ENCODE results near the gene PHACTR1.
A peak's percentile ranks its signal among the peaks of the same experiment; 100 is the strongest.

The PHACTR1 gene

GRCh38 chr6:13038741-13039190 lies 322.2 kb downstream of the PHACTR1 start:
- no peak for TF ChIP-seq TEAD4 (IDR thresholded peaks at IDR 0.05)

- TF ChIP-seq TCF12 (IDR thresholded peaks at IDR 0.05; ENCODE audit: low read depth) (no peak), CREB1 (IDR thresholded peaks at IDR 0.05; ENCODE audit: low read depth) (no peak), MAX (IDR thresholded peaks at IDR 0.05) (peak; percentile 49; the same call in 1 of the 2 replicates), USF1 (IDR thresholded peaks at IDR 0.05) (peak; percentile 89), ZBTB7A (IDR thresholded peaks at IDR 0.05; ENCODE audit: low read depth) (no peak), NFIC (IDR thresholded peaks at IDR 0.05) (no peak), FOXM1 (IDR thresholded peaks at IDR 0.05; ENCODE audit: borderline replicate concordance, low read depth) (no peak), EP300 (IDR thresholded peaks at IDR 0.05; ENCODE audit: borderline replicate concordance) (no peak)
Observed at GRCh38 chr6:13044390-13044789, 327.8 kb downstream of the PHACTR1 start.

- TF ChIP-seq CEBPB (IDR thresholded peaks at IDR 0.05) (no peak), NFIC (IDR thresholded peaks at IDR 0.05) (no peak), ZBTB7A (IDR thresholded peaks at IDR 0.05; ENCODE audit: low read depth) (no peak), TEAD4 (IDR thresholded peaks at IDR 0.05) (no peak), TAF1 (IDR thresholded peaks at IDR 0.05; ENCODE audit: low read depth) (no peak), MAX (IDR thresholded peaks at IDR 0.05) (no peak), YY1 (IDR thresholded peaks at IDR 0.05; ENCODE audit: low read depth) (no peak), EGR1 (IDR thresholded peaks at IDR 0.05) (no peak), RAD21 (IDR thresholded peaks at IDR 0.05; ENCODE audit: low read depth) (no peak), CREB1 (IDR thresholded peaks at IDR 0.05; ENCODE audit: low read depth) (no peak), EP300 (IDR thresholded peaks at IDR 0.05; ENCODE audit: borderline replicate concordance) (no peak), REST (IDR thresholded peaks at IDR 0.05; ENCODE audit: low read depth) (no peak), FOXM1 (IDR thresholded peaks at IDR 0.05; ENCODE audit: borderline replicate concordance, low read depth) (no peak), USF1 (IDR thresholded peaks at IDR 0.05) (no peak), TCF12 (IDR thresholded peaks at IDR 0.05; ENCODE audit: low read depth) (no peak)
Observed at GRCh38 chr6:13044896-13045295, 328.3 kb downstream of the PHACTR1 start.

- TF ChIP-seq TEAD4 (IDR thresholded peaks at IDR 0.05) (no peak), USF1 (IDR thresholded peaks at IDR 0.05) (no peak), MAX (IDR thresholded peaks at IDR 0.05) (no peak), CEBPB (IDR thresholded peaks at IDR 0.05) (no peak), TAF1 (IDR thresholded peaks at IDR 0.05; ENCODE audit: low read depth) (no peak), RAD21 (IDR thresholded peaks at IDR 0.05; ENCODE audit: low read depth) (no peak), CREB1 (IDR thresholded peaks at IDR 0.05; ENCODE audit: low read depth) (no peak)
Observed at GRCh38 chr6:13045676-13046075, 329.1 kb downstream of the PHACTR1 start.

- no peak for TF ChIP-seq NFIC (IDR thresholded peaks at IDR 0.05)
- no peak for TF ChIP-seq FOXM1 (IDR thresholded peaks at IDR 0.05; ENCODE audit: borderline replicate concordance, low read depth)
- no peak for TF ChIP-seq CEBPB (IDR thresholded peaks at IDR 0.05)
- no peak for TF ChIP-seq TCF12 (IDR thresholded peaks at IDR 0.05; ENCODE audit: low read depth)
- TF ChIP-seq USF1 (IDR thresholded peaks at IDR 0.05) = no peak
- no peak for TF ChIP-seq EGR1 (IDR thresholded peaks at IDR 0.05)
- TF ChIP-seq TEAD4 (IDR thresholded peaks at IDR 0.05) = no peak
Observed at GRCh38 chr6:13046084-13046483, 329.5 kb downstream of the PHACTR1 start.

- no peak for TF ChIP-seq REST (IDR thresholded peaks at IDR 0.05; ENCODE audit: low read depth)
- no peak for TF ChIP-seq TEAD4 (IDR thresholded peaks at IDR 0.05)
- TF ChIP-seq TCF12 (IDR thresholded peaks at IDR 0.05; ENCODE audit: low read depth) = no peak
- TF ChIP-seq EGR1 (IDR thresholded peaks at IDR 0.05) = no peak
- TF ChIP-seq USF1 (IDR thresholded peaks at IDR 0.05) = no peak
- TF ChIP-seq YY1 (IDR thresholded peaks at IDR 0.05; ENCODE audit: low read depth) = no peak
- no peak for TF ChIP-seq NFIC (IDR thresholded peaks at IDR 0.05)
- TF ChIP-seq EP300 (IDR thresholded peaks at IDR 0.05; ENCODE audit: borderline replicate concordance) = no peak
- TF ChIP-seq CEBPB (IDR thresholded peaks at IDR 0.05) = no peak
- no peak for TF ChIP-seq FOXM1 (IDR thresholded peaks at IDR 0.05; ENCODE audit: borderline replicate concordance, low read depth)
- no peak for TF ChIP-seq MAX (IDR thresholded peaks at IDR 0.05)
- TF ChIP-seq TAF1 (IDR thresholded peaks at IDR 0.05; ENCODE audit: low read depth) = no peak
- no peak for TF ChIP-seq CREB1 (IDR thresholded peaks at IDR 0.05; ENCODE audit: low read depth)
- TF ChIP-seq ZBTB7A (IDR thresholded peaks at IDR 0.05; ENCODE audit: low read depth) = no peak
Observed at GRCh38 chr6:13048113-13048512, 331.5 kb downstream of the PHACTR1 start.

Data from Ishikawa (cell line).